WTC11 (cell line): ENCODE results near the gene TBC1D4. TPM values are rescaled to one million over a fixed set of nuclear protein-coding genes. Genes with fewer than 3 reads are reported as not detected.

Source experiments
- ATAC-seq: fragments of 200-7000 bp; cut with Tn5 transposase; 2 replicates; pipeline ENCODE4 v1.10.0; 2021; ENCODE audit warnings: mild to moderate bottlenecking, moderate library complexity
- CTCF ChIA-PET: fragments of 300-600 bp; sonication (Branson Sonifier 250); formaldehyde crosslinking; loops from one replicate; lab custom pipeline; 2021; ENCODE audit warnings: antibody characterized with exemption; lab: Charles Lee
- POLR2A ChIA-PET: fragments of 350-600 bp; sonication (Branson Sonifier 250); formaldehyde crosslinking; loops from one replicate; lab custom pipeline; 2021; ENCODE audit warnings: antibody characterized with exemption; lab: Charles Lee
- DNase-seq: peaks from one replicate; pipeline ENCODE4 v3.0.0; 2021; ENCODE audit warnings: low spot score
- H3K27ac Mint-ChIP-seq: 2 replicates; pipeline ENCODE4 v1.8.0; 2021; ENCODE audit warnings: mixed read lengths
- H3K27me3 Mint-ChIP-seq: 2 replicates; pipeline ENCODE4 v1.8.0; 2021; ENCODE audit warnings: low read depth, mild to moderate bottlenecking, moderate library complexity, mixed read lengths
- H3K36me3 Mint-ChIP-seq: 2 replicates; pipeline ENCODE4 v1.8.0; 2021; ENCODE audit warnings: mixed read lengths
- H3K4me1 Mint-ChIP-seq: 2 replicates; pipeline ENCODE4 v1.8.0; 2022; ENCODE audit warnings: mixed read lengths
- H3K4me3 Mint-ChIP-seq: 2 replicates; pipeline ENCODE4 v1.8.0; 2021; ENCODE audit warnings: mild to moderate bottlenecking, moderate library complexity, mixed read lengths
- H3K9me3 Mint-ChIP-seq: 2 replicates; pipeline ENCODE4 v1.8.0; 2021; ENCODE audit warnings: mixed read lengths
- CREM ChIP-seq: sonication (generic); formaldehyde crosslinking; IDR thresholded peaks from 2 replicates; pipeline ENCODE4 v1.8.1; 2022; ENCODE audit warnings: mild to moderate bottlenecking, missing genetic modification reagents, moderate library complexity
- ESRRA ChIP-seq: sonication (generic); formaldehyde crosslinking; IDR thresholded peaks from 2 replicates; pipeline ENCODE4 v1.8.1; 2022; ENCODE audit warnings: mild to moderate bottlenecking, missing genetic modification reagents, borderline replicate concordance
- FOXJ3 ChIP-seq: sonication (generic); formaldehyde crosslinking; IDR thresholded peaks from 2 replicates; pipeline ENCODE4 v1.9.0; 2021; ENCODE audit warnings: missing genetic modification reagents, mild to moderate bottlenecking, borderline replicate concordance
- FOXK1 ChIP-seq: sonication (generic); formaldehyde crosslinking; IDR thresholded peaks from 2 replicates; pipeline ENCODE4 v1.8.0; 2022; ENCODE audit warnings: mild to moderate bottlenecking, moderate library complexity, missing genetic modification reagents
- KAT7 ChIP-seq: sonication (generic); formaldehyde crosslinking; IDR thresholded peaks from 2 replicates; pipeline ENCODE4 v1.8.1; 2023; ENCODE audit warnings: missing genetic modification reagents, mild to moderate bottlenecking, borderline replicate concordance
- MYBL2 ChIP-seq: sonication (generic); formaldehyde crosslinking; IDR thresholded peaks from 2 replicates; pipeline ENCODE4 v1.8.1; 2023; ENCODE audit warnings: mild to moderate bottlenecking, moderate library complexity, missing genetic modification reagents
- NR1H2 ChIP-seq: sonication (generic); formaldehyde crosslinking; IDR thresholded peaks from 2 replicates; pipeline ENCODE4 v1.9.0; 2021; ENCODE audit warnings: mild to moderate bottlenecking, moderate library complexity, missing genetic modification reagents
- NR2C2 ChIP-seq: sonication (generic); formaldehyde crosslinking; IDR thresholded peaks from 2 replicates; pipeline ENCODE4 v1.8.0; 2022; ENCODE audit warnings: mild to moderate bottlenecking, missing genetic modification reagents
- NR3C1 ChIP-seq: sonication (generic); formaldehyde crosslinking; conservative IDR thresholded peaks from 2 replicates; pipeline ENCODE4 v1.8.1; 2023; ENCODE audit warnings: low read depth, mild to moderate bottlenecking, missing genetic modification reagents
- TCF7 ChIP-seq: sonication (generic); formaldehyde crosslinking; IDR thresholded peaks from 2 replicates; pipeline ENCODE4 v1.8.0; 2022; ENCODE audit warnings: mild to moderate bottlenecking, low read depth, missing genetic modification reagents, moderate library complexity
- TP53 ChIP-seq: sonication (generic); formaldehyde crosslinking; IDR thresholded peaks from 2 replicates; pipeline ENCODE4 v1.8.1; 2023; ENCODE audit warnings: mild to moderate bottlenecking, missing genetic modification reagents
- ZNF138 ChIP-seq: sonication (generic); formaldehyde crosslinking; conservative IDR thresholded peaks from 2 replicates; pipeline ENCODE4 v1.8.1; 2022; ENCODE audit warnings: mild to moderate bottlenecking, moderate library complexity, missing genetic modification reagents
- ZNF317 ChIP-seq: sonication (generic); formaldehyde crosslinking; IDR thresholded peaks from 2 replicates; pipeline ENCODE4 v1.8.1; 2023; ENCODE audit warnings: low read depth, mild to moderate bottlenecking, moderate library complexity, missing genetic modification reagents, borderline replicate concordance
- ZNF416 ChIP-seq: fragments of 250-450 bp; sonication (Bioruptor Pico); IDR thresholded peaks from 2 replicates; pipeline ENCODE4 v1.9.0; 2021; ENCODE audit warnings: mild to moderate bottlenecking, inconsistent platforms
- ZNF423 ChIP-seq: fragments of 250-450 bp; sonication (Bioruptor Pico); IDR thresholded peaks from 2 replicates; pipeline ENCODE4 v2.1.2; 2022; ENCODE audit warnings: mild to moderate bottlenecking, moderate library complexity
- total RNA-seq: library from RNA; stranded (reverse); gene quantifications from 3 replicates; pipeline ENCODE4 v1.2.3, GENCODE V29; 2021
- TF ChIP-seq, protein P1 (sequence below): fragments of 250-450 bp; sonication (Bioruptor Pico); IDR thresholded peaks from 2 replicates; pipeline ENCODE4 v1.9.0; 2021; ENCODE audit warnings: moderate library complexity, mild to moderate bottlenecking, inconsistent platforms, borderline replicate concordance
- TF ChIP-seq, protein P2 (sequence below): sonication (generic); formaldehyde crosslinking; IDR thresholded peaks from 2 replicates; pipeline ENCODE4 v1.8.1; 2022; ENCODE audit warnings: low read depth, missing genetic modification reagents, borderline replicate concordance
- TF ChIP-seq, protein P3 (sequence below): fragments of 250-450 bp; sonication (Bioruptor Pico); IDR thresholded peaks from 2 replicates; pipeline ENCODE4 v1.9.0; 2021; ENCODE audit warnings: mild to moderate bottlenecking
- TF ChIP-seq, protein P4 (sequence below): sonication (generic); formaldehyde crosslinking; IDR thresholded peaks from 2 replicates; pipeline ENCODE4 v1.8.1; 2023; ENCODE audit warnings: mild to moderate bottlenecking, missing genetic modification reagents
- TF ChIP-seq, protein P5 (sequence below): fragments of 250-450 bp; sonication (Bioruptor Pico); conservative IDR thresholded peaks from 2 replicates; pipeline ENCODE4 v1.9.0; 2021; ENCODE audit warnings: mild to moderate bottlenecking

Gene TBC1D4
- total RNA-seq, 1 experiment from 2014 or later, result 37.1 TPM

DNA sequence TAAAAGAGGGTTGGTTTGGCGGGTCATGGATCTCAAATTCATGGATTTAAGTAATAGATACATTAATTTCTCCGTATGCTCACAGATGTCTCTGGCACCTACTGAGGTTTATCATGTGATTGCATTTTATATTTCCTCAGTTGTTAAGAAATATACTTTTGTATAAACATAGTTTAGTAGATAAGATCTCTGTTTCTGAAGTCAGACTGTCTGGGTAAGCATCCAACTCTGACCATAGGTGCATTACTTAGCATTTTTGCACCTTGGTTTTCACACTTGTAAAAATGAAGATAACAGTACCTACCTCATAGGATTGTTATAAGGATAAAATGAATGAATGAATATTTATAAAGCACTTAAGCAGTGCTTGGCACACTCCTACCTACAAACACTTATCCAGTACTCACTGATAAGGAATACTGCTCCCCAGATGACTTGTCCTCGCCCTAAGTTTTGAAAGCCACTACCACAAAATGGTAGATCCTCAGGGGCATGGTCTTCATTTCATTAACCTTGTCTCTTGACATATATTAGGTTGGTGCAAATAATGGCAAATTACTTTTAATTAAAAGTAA, 29.2 kb upstream of the TBC1D4 start:
- H3K27me3 Mint-ChIP-seq, result no peaks in the 10 kb centered on the region
- POLR2A ChIA-PET, result no interaction called here
- TF ChIP-seq ESRRA (CRISPR knock-in tag) (no peak), ZNF317 (CRISPR knock-in tag) (no peak), NR3C1 (CRISPR knock-in tag) (no peak), TP53 (CRISPR knock-in tag) (no peak), CREM (CRISPR knock-in tag) (no peak), ZNF416 (CRISPR knock-in tag) (no peak), FOXK1 (no peak), MYBL2 (CRISPR knock-in tag) (no peak), KAT7 (CRISPR knock-in tag) (no peak), NR2C2 (CRISPR knock-in tag) (no peak), ZNF138 (CRISPR knock-in tag) (no peak), ZNF423 (CRISPR knock-in tag) (no peak), NR1H2 (no peak), TCF7 (CRISPR knock-in tag) (no peak)
- TF ChIP-seq, protein P1, sequence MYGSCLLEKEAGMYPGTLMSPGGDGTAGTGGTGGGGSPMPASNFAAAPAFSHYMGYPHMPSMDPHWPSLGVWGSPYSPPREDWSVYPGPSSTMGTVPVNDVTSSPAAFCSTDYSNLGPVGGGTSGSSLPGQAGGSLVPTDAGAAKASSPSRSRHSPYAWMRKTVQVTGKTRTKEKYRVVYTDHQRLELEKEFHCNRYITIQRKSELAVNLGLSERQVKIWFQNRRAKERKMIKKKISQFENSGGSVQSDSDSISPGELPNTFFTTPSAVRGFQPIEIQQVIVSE (CRISPR knock-in tag), result no peak
- TF ChIP-seq, protein P2, sequence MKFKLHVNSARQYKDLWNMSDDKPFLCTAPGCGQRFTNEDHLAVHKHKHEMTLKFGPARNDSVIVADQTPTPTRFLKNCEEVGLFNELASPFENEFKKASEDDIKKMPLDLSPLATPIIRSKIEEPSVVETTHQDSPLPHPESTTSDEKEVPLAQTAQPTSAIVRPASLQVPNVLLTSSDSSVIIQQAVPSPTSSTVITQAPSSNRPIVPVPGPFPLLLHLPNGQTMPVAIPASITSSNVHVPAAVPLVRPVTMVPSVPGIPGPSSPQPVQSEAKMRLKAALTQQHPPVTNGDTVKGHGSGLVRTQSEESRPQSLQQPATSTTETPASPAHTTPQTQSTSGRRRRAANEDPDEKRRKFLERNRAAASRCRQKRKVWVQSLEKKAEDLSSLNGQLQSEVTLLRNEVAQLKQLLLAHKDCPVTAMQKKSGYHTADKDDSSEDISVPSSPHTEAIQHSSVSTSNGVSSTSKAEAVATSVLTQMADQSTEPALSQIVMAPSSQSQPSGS (CRISPR knock-in tag), result no peak
- TF ChIP-seq, protein P3, sequence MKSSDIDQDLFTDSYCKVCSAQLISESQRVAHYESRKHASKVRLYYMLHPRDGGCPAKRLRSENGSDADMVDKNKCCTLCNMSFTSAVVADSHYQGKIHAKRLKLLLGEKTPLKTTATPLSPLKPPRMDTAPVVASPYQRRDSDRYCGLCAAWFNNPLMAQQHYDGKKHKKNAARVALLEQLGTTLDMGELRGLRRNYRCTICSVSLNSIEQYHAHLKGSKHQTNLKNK (CRISPR knock-in tag), result no peak
- TF ChIP-seq, protein P4, sequence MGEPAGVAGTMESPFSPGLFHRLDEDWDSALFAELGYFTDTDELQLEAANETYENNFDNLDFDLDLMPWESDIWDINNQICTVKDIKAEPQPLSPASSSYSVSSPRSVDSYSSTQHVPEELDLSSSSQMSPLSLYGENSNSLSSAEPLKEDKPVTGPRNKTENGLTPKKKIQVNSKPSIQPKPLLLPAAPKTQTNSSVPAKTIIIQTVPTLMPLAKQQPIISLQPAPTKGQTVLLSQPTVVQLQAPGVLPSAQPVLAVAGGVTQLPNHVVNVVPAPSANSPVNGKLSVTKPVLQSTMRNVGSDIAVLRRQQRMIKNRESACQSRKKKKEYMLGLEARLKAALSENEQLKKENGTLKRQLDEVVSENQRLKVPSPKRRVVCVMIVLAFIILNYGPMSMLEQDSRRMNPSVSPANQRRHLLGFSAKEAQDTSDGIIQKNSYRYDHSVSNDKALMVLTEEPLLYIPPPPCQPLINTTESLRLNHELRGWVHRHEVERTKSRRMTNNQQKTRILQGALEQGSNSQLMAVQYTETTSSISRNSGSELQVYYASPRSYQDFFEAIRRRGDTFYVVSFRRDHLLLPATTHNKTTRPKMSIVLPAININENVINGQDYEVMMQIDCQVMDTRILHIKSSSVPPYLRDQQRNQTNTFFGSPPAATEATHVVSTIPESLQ, result no peak
- TF ChIP-seq, protein P5, sequence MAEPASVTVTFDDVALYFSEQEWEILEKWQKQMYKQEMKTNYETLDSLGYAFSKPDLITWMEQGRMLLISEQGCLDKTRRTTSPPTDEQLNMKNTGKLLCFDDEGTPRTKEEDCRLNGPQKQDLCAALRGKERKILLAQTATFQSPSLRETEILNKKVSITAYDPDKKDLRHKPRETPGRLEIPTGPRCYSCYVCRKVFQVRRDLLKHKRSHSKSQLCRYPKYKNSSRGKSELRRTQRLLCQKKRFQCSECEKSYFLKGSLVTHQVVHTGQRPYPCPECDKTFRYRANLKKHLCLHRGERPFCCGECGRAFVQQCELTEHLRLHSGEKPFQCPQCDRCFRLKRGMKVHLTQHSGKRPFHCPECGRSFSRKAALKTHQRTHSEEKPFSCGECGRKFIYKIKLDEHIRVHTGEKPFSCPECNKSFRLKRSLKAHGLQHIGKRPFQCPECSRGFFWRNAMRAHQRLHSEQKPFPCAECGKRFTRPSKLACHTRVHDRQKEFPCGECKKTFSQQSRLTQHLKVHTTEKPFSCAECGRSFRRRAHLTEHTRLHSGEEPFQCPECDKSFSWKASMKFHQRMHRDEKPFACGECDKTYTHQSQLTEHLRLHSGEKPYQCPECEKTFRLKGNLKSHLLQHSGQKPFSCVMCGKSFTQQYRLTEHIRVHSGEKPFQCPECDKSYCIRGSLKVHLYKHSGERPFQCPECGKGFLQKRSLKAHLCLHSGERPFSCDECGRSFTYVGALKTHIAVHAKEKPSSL (CRISPR knock-in tag), result no peak
- no peaks in the 10 kb centered on the region for H3K4me1 Mint-ChIP-seq
- H3K36me3 Mint-ChIP-seq, result no peaks in the 10 kb centered on the region
- peaks cover 3% of the 10 kb centered on the region for H3K9me3 Mint-ChIP-seq
- no peak overlapping the region for H3K4me3 Mint-ChIP-seq
- H3K27ac Mint-ChIP-seq, result no peak overlapping the region
- DNase-seq (no peak), ATAC-seq (no peak)
- CTCF ChIA-PET, result no interaction called here

DNA sequence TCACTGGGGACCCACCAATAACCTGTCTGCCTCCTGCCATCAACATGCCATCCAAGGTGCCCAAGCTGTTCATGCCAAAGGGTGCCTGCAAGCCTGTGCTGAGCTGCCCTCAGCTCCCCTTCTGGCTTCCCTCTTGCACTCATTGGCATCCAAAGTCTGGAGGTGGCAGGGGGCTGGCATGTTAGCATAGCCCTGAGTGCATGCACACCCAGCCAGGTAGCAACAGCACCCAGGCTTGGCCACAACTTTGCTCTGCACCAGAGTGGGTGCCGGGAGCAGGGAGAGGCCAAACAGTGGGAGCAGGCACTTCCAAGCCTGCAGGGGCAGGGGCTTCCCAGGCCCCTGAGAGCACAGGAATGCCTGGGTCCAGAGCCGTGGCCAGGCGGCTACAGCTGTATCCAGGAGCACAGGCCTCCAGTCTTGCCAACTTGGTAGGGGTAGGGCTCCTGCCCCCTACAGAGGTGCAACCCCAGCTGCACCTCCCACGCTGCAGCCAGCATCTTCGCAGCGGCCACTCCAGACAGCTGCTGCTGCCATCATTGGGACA, 26.1 kb upstream of the TBC1D4 start:
- H3K36me3 Mint-ChIP-seq, result no peaks in the 10 kb centered on the region
- H3K27me3 Mint-ChIP-seq, result no peaks in the 10 kb centered on the region
- ChIA-PET POLR2A (no interaction called here), CTCF (no interaction called here)
- H3K27ac Mint-ChIP-seq, result no peak overlapping the region
- H3K4me1 Mint-ChIP-seq, result no peaks in the 10 kb centered on the region
- no peak overlapping the region for H3K4me3 Mint-ChIP-seq
- no peak for TF ChIP-seq KAT7 (CRISPR knock-in tag)
- no peak for TF ChIP-seq FOXJ3 (CRISPR knock-in tag)
- no peak for TF ChIP-seq ZNF423 (CRISPR knock-in tag)
- ATAC-seq (peak; percentile 55), DNase-seq (no peak)
- H3K9me3 Mint-ChIP-seq, result peaks cover 5% of the 10 kb centered on the region
